Measurements from ENCODE around the gene OGDHL.
"Not testable (repeated sequence)": the region's sequence is repeated elsewhere in the genome, so short reads cannot be mapped to it uniquely, and the experiment has no call there.

OGDHL gene

GRCh38 chr10:49739426-49739825 is 22.7 kb downstream of the OGDHL start:
- no peak for DNase-seq (ENCODE audit: low read depth)

GRCh38 chr10:49738616-49739360 is 23.3 kb downstream of the OGDHL start:
- DNase-seq (ENCODE audit: low read depth), result no peak

GRCh38 chr10:49737474-49738201 is 24.5 kb downstream of the OGDHL start:
- DNase-seq (ENCODE audit: low read depth), result no peak

GRCh38 chr10:49736564-49737113 is 25.5 kb downstream of the OGDHL start:
- no peak for DNase-seq (ENCODE audit: low read depth)

GRCh38 chr10:49735848-49736563 is 26.1 kb downstream of the OGDHL start:
- no peak for DNase-seq (ENCODE audit: low read depth)

GRCh38 chr10:49735161-49735560 is 27.0 kb downstream of the OGDHL start:
- no peak for DNase-seq (ENCODE audit: low read depth)

GRCh38 chr10:49734676-49735075 is 27.4 kb downstream of the OGDHL start:
- DNase-seq (ENCODE audit: low read depth), result no peak

- no peak for DNase-seq (ENCODE audit: low read depth)
These were observed 28.3 kb downstream of the OGDHL start for GRCh38 chr10:49733866-49734265.

GRCh38 chr10:49726593-49726992 is 35.5 kb downstream of the OGDHL start:
- no peak for DNase-seq (ENCODE audit: low read depth)

- not testable (repeated sequence) for DNase-seq (ENCODE audit: low read depth)
These were observed 47.0 kb downstream of the OGDHL start for GRCh38 chr10:49715157-49715556.

GRCh38 chr10:49713266-49713665 is 48.9 kb downstream of the OGDHL start:
- DNase-seq (ENCODE audit: low read depth), result no peak

- no peak for DNase-seq (ENCODE audit: low read depth)
These were observed 50.6 kb downstream of the OGDHL start for GRCh38 chr10:49711481-49711880.

- DNase-seq (ENCODE audit: low read depth), result no peak
These were observed 51.2 kb downstream of the OGDHL start for GRCh38 chr10:49710966-49711365.

GRCh38 chr10:49709934-49710333 is 52.2 kb downstream of the OGDHL start:
- DNase-seq (ENCODE audit: low read depth), result no peak

GRCh38 chr10:49707585-49707984 is 54.5 kb downstream of the OGDHL start:
- DNase-seq (ENCODE audit: low read depth), result no peak

- no peak for DNase-seq (ENCODE audit: low read depth)
These were observed 61.1 kb downstream of the OGDHL start for GRCh38 chr10:49700997-49701396.

GRCh38 chr10:49700211-49700610 is 61.9 kb downstream of the OGDHL start:
- no peak for DNase-seq (ENCODE audit: low read depth)

GRCh38 chr10:49698679-49699078 is 63.4 kb downstream of the OGDHL start:
- no peak for DNase-seq (ENCODE audit: low read depth)

- DNase-seq (ENCODE audit: low read depth), result no peak
These were observed 65.8 kb downstream of the OGDHL start for GRCh38 chr10:49696311-49696710.

GRCh38 chr10:49694466-49694865 is 67.7 kb downstream of the OGDHL start:
- DNase-seq (ENCODE audit: low read depth), result no peak

- no peak for DNase-seq (ENCODE audit: low read depth)
These were observed 70.5 kb downstream of the OGDHL start for GRCh38 chr10:49691588-49691987.

GRCh38 chr10:49690698-49691356 is 71.3 kb downstream of the OGDHL start:
- DNase-seq (ENCODE audit: low read depth), result no peak

Measured in stimulated activated CD8-positive, alpha-beta memory T cell treated with anti-CD3 and anti-CD28 coated beads, Interleukin-15, amount 100 ng/mL, for 1 hour (primary cell).